ENCODE measurements around the gene LRRC31.

Gene LRRC31

GRCh38 chr3:169813278-169813677 is 56.5 kb downstream of the LRRC31 start:
- no peak for DNase-seq (ENCODE audit: low read depth)

DNA sequence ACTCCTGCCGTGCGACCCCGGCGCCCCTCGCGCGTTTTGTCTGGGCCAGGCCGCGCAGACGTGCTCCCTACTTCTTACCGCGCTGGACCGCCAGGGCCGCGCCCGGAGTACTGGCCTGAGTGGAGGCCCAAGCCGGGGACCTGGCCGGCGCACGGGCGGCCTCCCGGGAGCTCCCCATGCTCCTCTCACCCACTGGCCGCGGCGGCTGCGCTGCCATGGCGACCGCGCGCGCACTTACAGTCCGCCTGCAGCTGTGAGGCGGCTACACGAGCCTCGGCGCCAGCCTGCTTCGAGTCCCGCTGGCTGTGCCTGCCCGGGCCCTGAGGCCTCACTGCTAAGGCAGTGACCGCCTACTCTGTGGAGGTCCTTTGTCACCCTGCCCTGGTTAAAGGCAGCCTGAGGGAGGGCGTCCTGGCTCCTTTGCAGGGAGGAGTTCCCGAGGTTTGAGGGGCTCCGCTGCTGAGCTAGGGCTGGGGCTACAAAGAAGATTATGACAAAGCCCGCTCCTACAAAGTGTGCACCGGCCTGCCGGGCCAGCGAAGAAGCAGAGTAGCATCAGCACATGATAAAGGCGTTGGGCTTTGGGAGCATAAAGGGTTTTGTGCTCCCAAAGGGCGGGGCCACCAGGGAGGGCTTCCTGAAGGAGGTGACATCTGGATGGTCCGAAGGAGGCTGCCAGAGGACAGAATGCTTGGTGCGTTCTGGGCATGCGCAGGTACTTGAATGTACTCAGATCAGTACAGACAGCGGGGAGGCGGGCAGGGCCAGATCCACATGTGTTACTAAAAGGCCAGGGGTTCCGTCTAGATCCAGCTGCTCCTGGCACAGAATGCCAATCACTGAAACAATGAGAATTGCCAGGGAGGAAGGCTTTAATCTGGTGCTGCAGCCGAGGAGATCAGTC is 57.2 kb downstream of the LRRC31 start, which contains the start of the genes LRRC34 and LRRIQ4:
Gene LRRC34, minus strand, starts transcription at position 573 of the 904 bp plus-strand sequence. Its CDS starts 356 bp downstream, at position 217.
Gene LRRIQ4, plus strand, starts transcription at position 539 of the 904 bp plus-strand sequence. CDS start 9,052 bp downstream, outside the sequence.
- peak; percentile 81 for DNase-seq (ENCODE audit: low read depth)

DNA sequence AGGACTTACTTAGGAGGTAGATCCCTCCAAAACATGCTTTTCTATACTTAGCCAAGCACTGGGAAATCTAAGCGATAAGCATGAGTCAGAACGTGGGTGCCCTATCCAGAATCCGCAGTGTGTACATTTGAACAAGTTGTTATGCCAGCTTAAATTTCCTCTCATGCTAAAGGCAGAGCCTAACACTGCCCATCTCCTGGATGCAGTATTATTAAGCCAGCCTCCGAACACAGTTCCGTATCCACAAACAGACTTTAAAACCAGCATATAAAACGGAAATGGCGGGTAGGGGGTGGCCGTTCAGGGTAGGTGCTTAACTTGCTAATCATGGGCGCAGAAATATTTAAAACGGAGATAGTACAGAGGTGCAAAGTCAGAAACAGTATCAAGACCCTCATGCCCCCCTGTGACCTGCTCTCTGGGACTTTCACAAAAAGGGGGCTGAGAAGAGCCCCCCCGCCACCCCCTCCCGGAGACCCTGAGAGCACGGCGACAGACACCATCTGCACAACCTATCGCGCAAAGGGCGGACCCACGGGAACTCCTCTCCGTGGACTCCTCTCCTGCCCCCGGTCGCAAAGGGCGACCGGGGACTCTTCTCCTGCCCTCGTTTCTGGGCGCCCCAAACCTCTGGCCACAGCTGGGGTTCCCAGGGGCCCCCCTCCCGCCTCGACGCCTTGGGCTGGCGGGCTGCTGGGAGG is 58.0 kb downstream of the LRRC31 start:
- peak; percentile 81 for DNase-seq (ENCODE audit: low read depth)

GRCh38 chr3:169809230-169809795 is 60.4 kb downstream of the LRRC31 start:
- DNase-seq (ENCODE audit: low read depth), result no peak

DNA sequence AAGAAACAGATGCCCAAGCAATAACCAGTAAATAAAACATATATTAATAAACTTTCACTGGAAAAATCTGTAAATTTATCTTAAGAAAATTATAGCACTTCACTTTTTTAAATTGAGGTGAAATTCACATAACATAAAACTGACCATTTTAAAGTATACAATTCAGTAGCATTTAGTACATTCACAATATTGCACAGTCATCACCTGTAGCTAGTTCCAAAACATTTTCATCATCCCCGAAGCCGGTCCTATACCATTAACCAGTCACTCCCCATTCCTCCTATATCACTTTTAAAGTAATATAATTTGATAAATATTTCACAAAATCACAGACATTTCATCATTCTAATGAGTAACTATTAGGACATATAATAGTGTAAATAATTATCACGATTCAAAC is 65.1 kb downstream of the LRRC31 start:
- no peak for DNase-seq (ENCODE audit: low read depth)

DNA sequence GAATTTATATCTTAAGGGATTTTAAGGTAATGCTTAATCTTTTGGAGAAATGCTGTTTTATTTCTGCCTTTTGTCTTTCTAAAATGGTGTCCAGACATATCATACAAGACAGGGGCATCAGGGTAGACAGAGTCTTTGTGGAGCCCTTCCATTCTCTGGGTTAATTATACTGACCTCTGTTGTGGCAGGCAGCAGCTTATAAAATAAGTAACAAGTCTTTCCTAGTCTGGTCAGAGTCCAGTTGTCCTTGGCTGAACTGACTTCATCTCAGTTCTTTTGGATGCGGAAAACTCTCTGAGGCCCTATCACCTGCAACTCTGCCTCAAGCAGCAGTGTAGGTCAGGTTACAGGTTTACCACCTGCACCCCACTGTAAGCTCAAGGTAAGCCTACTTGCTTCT is 77.4 kb downstream of the LRRC31 start:
- DNase-seq (ENCODE audit: low read depth), result no peak

GRCh38 chr3:169790687-169791429 is 78.9 kb downstream of the LRRC31 start:
- no peak for DNase-seq (ENCODE audit: low read depth)

- DNase-seq (ENCODE audit: low read depth), result no peak
Observed at GRCh38 chr3:169790219-169790618, 79.5 kb downstream of the LRRC31 start.

Measured in EH (cell line).